Measurements from ENCODE around the gene PAMR1. TPM values are rescaled to one million over a fixed set of nuclear protein-coding genes. Genes with fewer than 3 reads are reported as not detected.

Gene PAMR1
- total RNA-seq, 1 donor from 2014 or later = 4.6 TPM

- intact Hi-C loops (cut with DNase I) = loop anchor here (5.0 kb wide), 1 partner anchor 79 kb away; no protein-coding TSS in a partner anchor
- no peaks in the 10 kb centered on the region for H3K36me3 ChIP-seq
- H3K4me3 ChIP-seq = no peak overlapping the region
- TF ChIP-seq, protein P1, sequence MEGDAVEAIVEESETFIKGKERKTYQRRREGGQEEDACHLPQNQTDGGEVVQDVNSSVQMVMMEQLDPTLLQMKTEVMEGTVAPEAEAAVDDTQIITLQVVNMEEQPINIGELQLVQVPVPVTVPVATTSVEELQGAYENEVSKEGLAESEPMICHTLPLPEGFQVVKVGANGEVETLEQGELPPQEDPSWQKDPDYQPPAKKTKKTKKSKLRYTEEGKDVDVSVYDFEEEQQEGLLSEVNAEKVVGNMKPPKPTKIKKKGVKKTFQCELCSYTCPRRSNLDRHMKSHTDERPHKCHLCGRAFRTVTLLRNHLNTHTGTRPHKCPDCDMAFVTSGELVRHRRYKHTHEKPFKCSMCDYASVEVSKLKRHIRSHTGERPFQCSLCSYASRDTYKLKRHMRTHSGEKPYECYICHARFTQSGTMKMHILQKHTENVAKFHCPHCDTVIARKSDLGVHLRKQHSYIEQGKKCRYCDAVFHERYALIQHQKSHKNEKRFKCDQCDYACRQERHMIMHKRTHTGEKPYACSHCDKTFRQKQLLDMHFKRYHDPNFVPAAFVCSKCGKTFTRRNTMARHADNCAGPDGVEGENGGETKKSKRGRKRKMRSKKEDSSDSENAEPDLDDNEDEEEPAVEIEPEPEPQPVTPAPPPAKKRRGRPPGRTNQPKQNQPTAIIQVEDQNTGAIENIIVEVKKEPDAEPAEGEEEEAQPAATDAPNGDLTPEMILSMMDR (IDR thresholded peaks at IDR 0.05) = no peak
- H3K9me3 ChIP-seq = no peaks in the 10 kb centered on the region
- DNase-seq (ENCODE audit: low spot score in 2 of 2) = no peak
- H3K4me1 ChIP-seq = no peaks in the 10 kb centered on the region
- no peak overlapping the region for H3K27ac ChIP-seq
- no peaks in the 10 kb centered on the region for H3K27me3 ChIP-seq
Observed at GRCh38 chr11:35402751-35403660, 122.4 kb downstream of the PAMR1 start.

DNA sequence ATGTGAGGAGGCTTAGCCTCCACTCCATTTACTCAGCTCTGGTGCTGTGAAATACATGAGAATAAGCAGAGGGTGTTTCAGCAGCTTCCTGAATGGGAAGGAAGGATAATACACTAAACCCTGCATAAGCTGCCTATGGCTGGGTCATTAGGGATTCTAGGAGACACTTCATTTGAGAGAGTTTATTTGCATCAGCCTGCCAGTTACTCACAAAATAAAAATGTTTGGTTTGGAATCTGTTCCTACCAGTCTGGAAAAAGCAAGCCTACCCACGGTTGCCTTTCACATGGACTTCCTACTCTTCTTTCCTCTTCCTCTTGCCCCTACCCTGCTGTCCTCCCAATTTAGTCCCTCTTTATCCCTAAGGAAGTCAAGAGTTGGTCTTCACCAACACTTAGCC is 126.5 kb downstream of the PAMR1 start:
- Histone ChIP-seq H3K27ac (no peak overlapping the region), H3K27me3 (no peaks in the 10 kb centered on the region), H3K4me3 (no peak overlapping the region), H3K4me1 (no peaks in the 10 kb centered on the region), H3K9me3 (no peaks in the 10 kb centered on the region), H3K36me3 (no peaks in the 10 kb centered on the region)
- DNase-seq (ENCODE audit: low spot score in 2 of 2) = no peak
- TF ChIP-seq, protein P1 (IDR thresholded peaks at IDR 0.05) = no peak
- intact Hi-C loops (cut with DNase I) = loop anchor here (10.0 kb wide), 1 partner anchor 814 kb away; no protein-coding TSS in a partner anchor

- intact Hi-C loops (cut with DNase I) = loop anchor here (10.0 kb wide), 1 partner anchor 810 kb away; no protein-coding TSS in a partner anchor
Observed at GRCh38 chr11:35394941-35395340, 130.5 kb downstream of the PAMR1 start.

DNA sequence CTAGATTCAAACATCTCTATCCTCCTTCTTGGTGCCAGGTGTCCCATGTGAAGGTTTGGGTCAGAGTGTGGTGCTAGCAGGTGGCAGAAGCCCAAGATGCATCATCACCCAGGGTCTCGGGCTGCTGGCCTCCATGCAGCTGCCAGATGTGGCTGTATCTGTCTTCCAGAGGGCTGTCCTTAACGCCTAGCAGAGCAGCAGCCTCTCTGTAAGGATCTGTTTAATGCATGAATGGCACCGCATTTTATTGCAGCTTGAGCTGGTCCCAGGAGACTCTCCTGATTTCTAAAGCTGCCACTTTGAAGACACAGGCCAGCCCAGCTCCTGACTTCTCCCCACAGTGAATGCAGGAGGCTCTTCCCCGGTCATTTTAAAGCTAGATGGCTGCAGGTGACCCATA is 132.3 kb downstream of the PAMR1 start:
- Histone ChIP-seq H3K4me1 (peaks cover 4 to 22% of the 10 kb centered on the region in 2 donors), H3K27ac (no peak overlapping the region), H3K4me3 (no peak overlapping the region), H3K27me3 (no peaks in the 10 kb centered on the region), H3K36me3 (no peaks in the 10 kb centered on the region), H3K9me3 (no peaks in the 10 kb centered on the region)
- TF ChIP-seq, protein P1 (IDR thresholded peaks at IDR 0.05) = no peak
- intact Hi-C loops (cut with DNase I) = loop anchor here (10.0 kb wide), 1 partner anchor 808 kb away; no protein-coding TSS in a partner anchor
- DNase-seq (ENCODE audit: low spot score in 2 of 2) = no peak

More at GRCh38 chr11:35394941-35395340, 130.5 kb downstream of the PAMR1 start:
- Histone ChIP-seq H3K4me3 (no peak overlapping the region), H3K27ac (no peak overlapping the region), H3K4me1 (peaks cover 4 to 18% of the 10 kb centered on the region in 2 donors), H3K27me3 (no peaks in the 10 kb centered on the region), H3K9me3 (no peaks in the 10 kb centered on the region), H3K36me3 (no peaks in the 10 kb centered on the region)
- DNase-seq (ENCODE audit: low spot score in 2 of 2) = no peak
- TF ChIP-seq, protein P1 (IDR thresholded peaks at IDR 0.05) = no peak

- Histone ChIP-seq H3K4me1 (peaks cover 4 to 27% of the 10 kb centered on the region in 2 donors), H3K36me3 (no peaks in the 10 kb centered on the region), H3K9me3 (no peaks in the 10 kb centered on the region), H3K4me3 (peak overlapping the region; percentile 39 to 44), H3K27ac (peak overlapping the region; percentile 66 to 74), H3K27me3 (no peaks in the 10 kb centered on the region)
- intact Hi-C loops (cut with DNase I) = loop anchor here (1.0 to 10.0 kb wide), 3 partner anchors 394 to 807 kb away; no protein-coding TSS in a partner anchor
- TF ChIP-seq, protein P1 (IDR thresholded peaks at IDR 0.05) = peak; percentile 91 to 95 (median 94)
- peak in 1 of 2 donors; percentile 87 for DNase-seq (ENCODE audit: low spot score in 2 of 2)
Observed at GRCh38 chr11:35391922-35392688, 133.3 kb downstream of the PAMR1 start.
